Astrocyte of the spinal cord (primary cell): ENCODE results near the gene ARHGEF28.

Source experiments
- DNase-seq: peaks from one replicate; pipeline ENCODE4 v3.0.0; 2011; ENCODE audit warnings: low read depth, low spot score
- H3K4me3 ChIP-seq: 2 replicates; pipeline ENCODE4 v1.5.1; 2011; ENCODE audit warnings: low read depth, mild to moderate bottlenecking, low read length, moderate library complexity
- CTCF ChIP-seq: IDR thresholded peaks from 2 replicates; pipeline ENCODE4 v1.5.1; 2012; ENCODE audit warnings: low read depth, mild to moderate bottlenecking, low read length, inconsistent platforms
- in situ Hi-C: cut with HindIII; loops from 2 replicates; pipeline ENCODE4 v1.10.0; 2017; ENCODE audit warnings: low sequenced_read_pairs

ARHGEF28 gene

GRCh38 chr5:73940801-73941200 is 314.8 kb downstream of the ARHGEF28 start:
- no peak overlapping the region for H3K4me3 ChIP-seq
- in situ Hi-C loops, result no loop called here
- no peak for DNase-seq
- TF ChIP-seq CTCF, result no peak

- no peak for DNase-seq
- in situ Hi-C loops, result no loop called here
- no peak for TF ChIP-seq CTCF
- H3K4me3 ChIP-seq, result no peak overlapping the region
Measured at GRCh38 chr5:73942783-73943182, 316.8 kb downstream of the ARHGEF28 start.

GRCh38 chr5:73943397-73943796 is 317.4 kb downstream of the ARHGEF28 start:
- TF ChIP-seq CTCF, result no peak
- H3K4me3 ChIP-seq, result no peak overlapping the region
- in situ Hi-C loops, result no loop called here
- no peak for DNase-seq

GRCh38 chr5:73944581-73944980 is 318.6 kb downstream of the ARHGEF28 start:
- no peak for TF ChIP-seq CTCF
- in situ Hi-C loops, result no loop called here
- no peak for DNase-seq
- H3K4me3 ChIP-seq, result no peak overlapping the region

- peak; percentile 33 for TF ChIP-seq CTCF
- no peak for DNase-seq
- H3K4me3 ChIP-seq, result no peak overlapping the region
- in situ Hi-C loops, result no loop called here
Measured at GRCh38 chr5:73945505-73945904, 319.5 kb downstream of the ARHGEF28 start.

- in situ Hi-C loops, result no loop called here
- H3K4me3 ChIP-seq, result no peak overlapping the region
- DNase-seq, result no peak
- no peak for TF ChIP-seq CTCF
Measured at GRCh38 chr5:73946278-73946677, 320.3 kb downstream of the ARHGEF28 start.
